T follicular helper cell (primary cell): Measurements from ENCODE around the gene YBX2.
"Not testable (repeated sequence)": the region's sequence is repeated elsewhere in the genome, so short reads cannot be mapped to it uniquely, and the experiment has no call there.

ENCODE experiments used
- DNase-seq: peaks from one replicate; pipeline ENCODE4 v3.0.0-alpha.2; 2020; ENCODE audit warnings: low read depth

YBX2 gene

GRCh38 chr17:7262935-7263800 lies 31.3 kb downstream of the YBX2 start:
- no peak for DNase-seq

GRCh38 chr17:7262192-7262934 lies 32.1 kb downstream of the YBX2 start, which contains the start of gene CLDN7:
Gene CLDN7, minus strand, starts transcription at chr17:7262478. Its CDS starts 435 bp downstream, at chr17:7262043.
- DNase-seq: no peak

- DNase-seq: no peak
Observed at GRCh38 chr17:7261379-7262191, 32.9 kb downstream of the YBX2 start.

GRCh38 chr17:7260651-7261378 lies 33.6 kb downstream of the YBX2 start:
- DNase-seq: no peak

DNA sequence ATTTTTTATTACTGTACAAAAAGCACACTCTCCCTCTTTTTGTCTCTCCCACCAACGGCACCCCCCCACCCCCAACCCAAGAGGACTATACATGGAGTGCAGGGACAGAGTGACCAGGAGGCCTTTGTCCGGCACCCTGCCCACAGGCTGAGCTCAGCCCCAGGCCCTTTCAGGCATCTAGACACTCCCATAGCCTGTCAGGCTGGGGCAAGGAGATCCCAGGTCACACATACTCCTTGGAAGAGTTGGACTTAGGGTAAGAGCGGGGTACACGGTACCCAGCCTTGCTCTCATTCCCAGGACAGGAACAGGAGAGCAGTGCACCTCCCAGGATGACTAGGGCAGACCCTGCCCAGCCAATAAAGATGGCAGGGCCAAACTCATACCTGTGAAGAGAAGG lies 34.3 kb downstream of the YBX2 start:
- no peak for DNase-seq

- DNase-seq: no peak
Observed at GRCh38 chr17:7259555-7259889, 34.9 kb downstream of the YBX2 start.

GRCh38 chr17:7258731-7259554 lies 35.5 kb downstream of the YBX2 start:
- DNase-seq: no peak

DNA sequence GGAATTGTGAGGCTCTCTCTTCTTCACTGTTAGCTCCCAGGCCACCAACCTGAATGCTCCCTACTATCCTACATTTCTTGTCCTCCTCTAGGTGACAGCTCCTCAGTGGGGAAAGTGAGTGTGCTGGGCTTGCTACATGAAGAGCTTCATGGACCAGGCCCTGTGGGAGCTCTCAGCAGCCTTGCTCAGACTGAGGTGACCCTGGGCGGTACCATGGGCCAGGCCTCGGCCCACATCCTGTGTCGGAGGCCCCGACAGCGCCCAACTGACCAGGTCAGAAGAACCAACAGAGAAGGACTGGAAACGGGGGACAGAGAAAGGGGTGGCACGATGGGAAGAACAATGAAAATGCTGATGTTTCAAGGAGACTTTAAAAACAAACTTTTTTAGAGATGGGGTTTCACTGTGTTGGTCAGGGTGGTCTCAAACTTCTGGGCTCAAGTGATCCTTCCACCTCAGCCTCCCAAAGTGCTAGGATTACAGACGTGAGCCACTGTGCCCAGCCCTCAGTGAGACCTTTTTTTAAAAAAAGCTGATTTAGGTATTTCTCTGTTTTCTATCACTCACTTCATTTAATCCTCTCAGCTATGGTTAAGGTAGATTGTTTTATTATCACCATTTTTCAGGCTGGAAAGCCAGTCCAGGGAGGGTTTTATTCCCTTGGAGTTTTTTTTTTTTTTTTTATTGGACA lies 37.5 kb downstream of the YBX2 start:
- DNase-seq: no peak

DNA sequence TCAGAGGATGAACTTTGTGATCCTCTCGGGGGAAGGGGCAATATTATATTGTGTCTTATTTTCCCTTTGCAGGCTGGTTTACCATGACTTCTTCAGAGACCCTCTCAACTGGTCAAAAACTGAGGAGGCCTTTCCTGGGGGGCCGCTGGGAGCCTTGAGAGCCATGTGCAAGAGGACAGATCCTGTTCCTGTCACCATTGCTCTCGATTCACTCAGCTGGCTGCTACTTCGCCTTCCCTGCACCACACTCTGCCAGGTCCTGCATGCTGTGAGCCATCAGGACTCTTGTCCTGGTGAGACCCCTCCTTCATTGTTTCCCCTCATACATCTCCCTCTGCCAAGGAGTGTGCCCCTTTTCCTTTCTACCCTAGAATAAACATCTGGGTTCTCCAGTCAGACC lies 39.9 kb downstream of the YBX2 start:
- no peak for DNase-seq

DNA sequence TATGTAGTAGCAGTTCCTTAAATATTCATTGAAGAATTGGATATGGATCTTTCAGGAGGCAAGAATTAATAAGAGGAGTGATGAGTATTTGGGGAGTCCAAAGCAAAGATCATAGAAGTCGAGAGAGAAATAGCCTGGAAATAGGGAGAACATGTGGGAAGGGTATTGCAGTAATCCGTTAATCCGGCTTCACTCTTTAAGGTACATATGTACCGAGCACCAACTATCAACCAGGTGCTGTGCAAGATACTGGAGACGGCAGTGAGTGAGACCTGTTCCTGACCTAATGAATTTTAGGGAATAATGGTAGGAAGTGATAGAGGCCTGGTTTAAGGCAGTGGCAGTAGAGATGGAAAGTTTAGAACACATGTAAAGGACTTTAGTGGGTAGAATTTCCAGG lies 41.4 kb downstream of the YBX2 start:
- DNase-seq: no peak

GRCh38 chr17:7252176-7253043 lies 42.0 kb downstream of the YBX2 start, which contains the start of gene ELP5:
Gene ELP5, plus strand, starts transcription at chr17:7252215. Its CDS starts 336 bp downstream, at chr17:7252551.
- DNase-seq: peak; percentile 78

- peak; percentile 99 for DNase-seq
Observed at GRCh38 chr17:7251661-7252175, 42.7 kb downstream of the YBX2 start, which contains the start of gene CTDNEP1. Gene CTDNEP1, minus strand, starts transcription at chr17:7251734. Its CDS starts 438 bp downstream, at chr17:7251296.

GRCh38 chr17:7250695-7251627 lies 43.5 kb downstream of the YBX2 start:
- DNase-seq: no peak

- DNase-seq: no peak
Observed at GRCh38 chr17:7249830-7250229, 44.6 kb downstream of the YBX2 start.

- DNase-seq: no peak
Observed at GRCh38 chr17:7249214-7249613, 45.2 kb downstream of the YBX2 start.

- DNase-seq: no peak
Observed at GRCh38 chr17:7248796-7249195, 45.6 kb downstream of the YBX2 start.

DNA sequence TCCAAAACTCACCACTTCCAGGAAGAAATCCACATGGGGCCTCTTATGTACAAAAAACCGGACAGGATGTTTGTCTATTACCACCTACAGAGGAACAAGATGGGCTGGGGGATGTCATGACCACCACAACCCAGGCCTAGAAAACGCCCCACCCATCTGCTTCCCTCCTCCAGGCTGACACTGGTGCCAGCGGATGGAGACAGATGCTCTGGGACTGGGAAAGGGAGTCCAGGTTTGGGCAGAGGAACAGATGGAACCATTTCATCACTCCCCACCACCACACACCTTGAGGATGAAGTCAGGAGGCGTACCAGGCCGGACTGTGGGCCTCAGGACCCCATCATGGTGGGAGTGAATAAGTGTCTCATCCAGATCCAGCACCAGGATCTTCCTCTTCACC lies 47.7 kb downstream of the YBX2 start:
- DNase-seq: no peak

- not testable (repeated sequence) for DNase-seq
Observed at GRCh38 chr17:7243838-7244237, 50.6 kb downstream of the YBX2 start.
